GM19467 (cell line): ENCODE measurements around the gene C4orf36.
"Not testable (repeated sequence)": the region's sequence is repeated elsewhere in the genome, so short reads cannot be mapped to it uniquely, and the experiment has no call there.

Source experiments
- ATAC-seq: cut with Tn5 transposase; IDR thresholded peaks from one replicate; pipeline ENCODE4 v1.9.1; 2021; ENCODE audit warnings: mild to moderate bottlenecking, moderate library complexity; ENCODE audit not compliant: unreplicated experiment

C4orf36 gene

GRCh38 chr4:86917212-86918039, 25.2 kb upstream of the C4orf36 start:
- ATAC-seq, result no peak

- ATAC-seq, result no peak
Observed at GRCh38 chr4:86916392-86916791, 24.2 kb upstream of the C4orf36 start.

GRCh38 chr4:86910820-86911684, 18.8 kb upstream of the C4orf36 start:
- no peak for ATAC-seq

GRCh38 chr4:86910369-86910768, 18.1 kb upstream of the C4orf36 start:
- no peak for ATAC-seq

- no peak for ATAC-seq
Observed at GRCh38 chr4:86909546-86910295, 17.5 kb upstream of the C4orf36 start.

- ATAC-seq, result no peak
Observed at GRCh38 chr4:86908251-86908657, 16.0 kb upstream of the C4orf36 start.

- no peak for ATAC-seq
Observed at GRCh38 chr4:86901864-86902263, 9.6 kb upstream of the C4orf36 start.

- no peak for ATAC-seq
Observed at GRCh38 chr4:86898562-86898961, 6.3 kb upstream of the C4orf36 start.

GRCh38 chr4:86896596-86896995, 4.4 kb upstream of the C4orf36 start:
- no peak for ATAC-seq

GRCh38 chr4:86895692-86896488, 3.7 kb upstream of the C4orf36 start:
- no peak for ATAC-seq

- no peak for ATAC-seq
Observed at GRCh38 chr4:86894455-86894854, 2.2 kb upstream of the C4orf36 start.

GRCh38 chr4:86893136-86893535, 914 bp upstream of the C4orf36 start:
- no peak for ATAC-seq

GRCh38 chr4:86892636-86892960, 376 bp upstream of the C4orf36 start:
- no peak for ATAC-seq

- no peak for ATAC-seq
Observed at GRCh38 chr4:86890790-86891189, 1.4 kb downstream of the C4orf36 start.

- ATAC-seq, result no peak
Observed at GRCh38 chr4:86879641-86880040, 12.6 kb downstream of the C4orf36 start.

GRCh38 chr4:86878640-86879039, 13.6 kb downstream of the C4orf36 start:
- ATAC-seq, result no peak

GRCh38 chr4:86876894-86877685, 15.1 kb downstream of the C4orf36 start:
- no peak for ATAC-seq

- ATAC-seq, result not testable (repeated sequence)
Observed at GRCh38 chr4:86875436-86875835, 16.8 kb downstream of the C4orf36 start.

GRCh38 chr4:86872135-86872534, 20.1 kb downstream of the C4orf36 start:
- ATAC-seq, result no peak
